Breast epithelium (tissue), 3 donors: ENCODE data around the gene SMIM28.

ENCODE experiments used
- POLR2A ChIP-seq: fragments of 450-650 bp; IDR thresholded peaks from one replicate; pipeline ENCODE4 v1.6.1; 2016; ENCODE audit warnings: antibody characterized with exemption, mild to moderate bottlenecking, moderate library complexity
- TF ChIP-seq, protein P1 (sequence below), 3 donors: fragments of 450-650 bp; IDR thresholded peaks; one replicate each; pipeline ENCODE4 v1.5.1; 2016 to 2017; ENCODE audit warnings: antibody characterized with exemption in 3 of 3, mild to moderate bottlenecking in 3 of 3, moderate library complexity in 3 of 3

DNA sequence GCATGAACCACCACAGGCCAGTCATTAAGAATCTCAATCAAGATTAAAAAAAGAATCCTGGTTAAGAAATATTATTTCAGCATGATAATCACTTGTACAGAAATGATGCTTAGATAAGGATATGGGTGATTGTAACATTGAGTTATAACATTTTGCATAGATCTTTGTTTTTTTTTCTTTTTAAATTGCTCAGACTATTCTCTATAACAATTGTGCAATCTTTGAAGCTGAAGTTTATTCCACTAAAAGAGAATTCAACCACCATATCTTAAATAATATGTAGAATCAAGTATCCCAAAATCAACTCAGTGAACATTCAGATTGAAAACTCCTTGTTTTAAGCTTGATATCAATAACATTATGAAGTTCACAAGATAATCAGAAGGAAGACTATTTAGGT is 663 bp upstream of the SMIM28 start:
- TF ChIP-seq, protein P1, sequence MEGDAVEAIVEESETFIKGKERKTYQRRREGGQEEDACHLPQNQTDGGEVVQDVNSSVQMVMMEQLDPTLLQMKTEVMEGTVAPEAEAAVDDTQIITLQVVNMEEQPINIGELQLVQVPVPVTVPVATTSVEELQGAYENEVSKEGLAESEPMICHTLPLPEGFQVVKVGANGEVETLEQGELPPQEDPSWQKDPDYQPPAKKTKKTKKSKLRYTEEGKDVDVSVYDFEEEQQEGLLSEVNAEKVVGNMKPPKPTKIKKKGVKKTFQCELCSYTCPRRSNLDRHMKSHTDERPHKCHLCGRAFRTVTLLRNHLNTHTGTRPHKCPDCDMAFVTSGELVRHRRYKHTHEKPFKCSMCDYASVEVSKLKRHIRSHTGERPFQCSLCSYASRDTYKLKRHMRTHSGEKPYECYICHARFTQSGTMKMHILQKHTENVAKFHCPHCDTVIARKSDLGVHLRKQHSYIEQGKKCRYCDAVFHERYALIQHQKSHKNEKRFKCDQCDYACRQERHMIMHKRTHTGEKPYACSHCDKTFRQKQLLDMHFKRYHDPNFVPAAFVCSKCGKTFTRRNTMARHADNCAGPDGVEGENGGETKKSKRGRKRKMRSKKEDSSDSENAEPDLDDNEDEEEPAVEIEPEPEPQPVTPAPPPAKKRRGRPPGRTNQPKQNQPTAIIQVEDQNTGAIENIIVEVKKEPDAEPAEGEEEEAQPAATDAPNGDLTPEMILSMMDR (IDR thresholded peaks at IDR 0.05) = no peak
- TF ChIP-seq POLR2A = no peak
